ENCODE data around the gene TCEAL4.

TCEAL4 gene

GRCh38 chrX:103585411-103586313 lies at the start of gene TCEAL4:
TSS of gene TCEAL4 (plus strand) at chrX:103585515. CDS start at chrX:103586676, 1,161 bp downstream.
- DNase-seq (ENCODE audit: low read depth): peak; percentile 5

- no peak for DNase-seq (ENCODE audit: low read depth)
These were observed 49.2 kb upstream of the TCEAL4 start for GRCh38 chrX:103536071-103536470.

GRCh38 chrX:103536732-103537131 lies 48.6 kb upstream of the TCEAL4 start:
- no peak for DNase-seq (ENCODE audit: low read depth)

- no peak for DNase-seq (ENCODE audit: low read depth)
These were observed 47.4 kb upstream of the TCEAL4 start for GRCh38 chrX:103537871-103538387.

- no peak for DNase-seq (ENCODE audit: low read depth)
These were observed 46.6 kb upstream of the TCEAL4 start for GRCh38 chrX:103538728-103539127.

- no peak for DNase-seq (ENCODE audit: low read depth)
These were observed 45.6 kb upstream of the TCEAL4 start for GRCh38 chrX:103539695-103540094.

- DNase-seq (ENCODE audit: low read depth): no peak
These were observed 45.2 kb upstream of the TCEAL4 start for GRCh38 chrX:103540145-103540544.

GRCh38 chrX:103549916-103550315 lies 35.4 kb upstream of the TCEAL4 start:
- no peak for DNase-seq (ENCODE audit: low read depth)

- DNase-seq (ENCODE audit: low read depth): no peak
These were observed 34.8 kb upstream of the TCEAL4 start for GRCh38 chrX:103550415-103551051.

GRCh38 chrX:103552236-103552635 lies 33.1 kb upstream of the TCEAL4 start:
- DNase-seq (ENCODE audit: low read depth): no peak

- peak; percentile 44 for DNase-seq (ENCODE audit: low read depth)
These were observed 30.5 kb upstream of the TCEAL4 start for GRCh38 chrX:103554687-103555424.

- DNase-seq (ENCODE audit: low read depth): no peak
These were observed 28.2 kb upstream of the TCEAL4 start for GRCh38 chrX:103556963-103557612.

GRCh38 chrX:103560256-103560655 lies 25.1 kb upstream of the TCEAL4 start:
- DNase-seq (ENCODE audit: low read depth): no peak

- DNase-seq (ENCODE audit: low read depth): no peak
These were observed 22.5 kb upstream of the TCEAL4 start for GRCh38 chrX:103562801-103563200.

- no peak for DNase-seq (ENCODE audit: low read depth)
These were observed 20.1 kb upstream of the TCEAL4 start for GRCh38 chrX:103565197-103565596.

- DNase-seq (ENCODE audit: low read depth): no peak
These were observed 19.6 kb upstream of the TCEAL4 start for GRCh38 chrX:103565752-103566151.

GRCh38 chrX:103571121-103571520 lies 14.2 kb upstream of the TCEAL4 start:
- no peak for DNase-seq (ENCODE audit: low read depth)

GRCh38 chrX:103571726-103572125 lies 13.6 kb upstream of the TCEAL4 start:
- DNase-seq (ENCODE audit: low read depth): no peak

- DNase-seq (ENCODE audit: low read depth): no peak
These were observed 12.1 kb upstream of the TCEAL4 start for GRCh38 chrX:103573202-103573601.

GRCh38 chrX:103584596-103584995 lies 719 bp upstream of the TCEAL4 start:
- no peak for DNase-seq (ENCODE audit: low read depth)

- no peak for DNase-seq (ENCODE audit: low read depth)
These were observed 965 bp downstream of the TCEAL4 start for GRCh38 chrX:103586314-103586646.

GRCh38 chrX:103586659-103587058 lies 1.3 kb downstream of the TCEAL4 start:
- DNase-seq (ENCODE audit: low read depth): no peak
